Ectodermal cell (in vitro differentiated cells): ENCODE measurements around the gene MOBP.

Experiments used
- H3K27ac ChIP-seq: 2 replicates; pipeline ENCODE4 v1.7.0; 2013; ENCODE audit warnings: mild to moderate bottlenecking, low read depth, low read length; ENCODE audit not compliant: insufficient read depth, poor library complexity, severe bottlenecking
- H3K27me3 ChIP-seq: 2 replicates; pipeline ENCODE4 v1.7.0; 2013; ENCODE audit warnings: mild to moderate bottlenecking, low read length; ENCODE audit not compliant: insufficient read depth, control insufficient read depth, poor library complexity, severe bottlenecking
- H3K36me3 ChIP-seq: one replicate; pipeline ENCODE4 v1.7.0; 2013; ENCODE audit warnings: low read length; ENCODE audit not compliant: control insufficient read depth, insufficient read depth
- H3K4me1 ChIP-seq: one replicate; pipeline ENCODE4 v1.7.0; 2013; ENCODE audit warnings: low read length; ENCODE audit not compliant: control insufficient read depth, insufficient read depth
- H3K4me3 ChIP-seq: 2 replicates; pipeline ENCODE4 v1.7.0; 2013; ENCODE audit warnings: low read depth, low read length, control low read depth; ENCODE audit not compliant: insufficient read depth
- H3K9me3 ChIP-seq: 2 replicates; pipeline ENCODE4 v1.7.0; 2013; ENCODE audit warnings: mild to moderate bottlenecking, low read length, moderate library complexity; ENCODE audit not compliant: control insufficient read depth
- WGBS, 2 experiments: methylation state at CpG; one replicate each; pipeline ENCODE4 v1.1.7; 2013; ENCODE audit warnings: missing lambda C conversion rate in 2 of 2; 5-methylcytosine and 5-hydroxymethylcytosine counted together

The MOBP gene

DNA sequence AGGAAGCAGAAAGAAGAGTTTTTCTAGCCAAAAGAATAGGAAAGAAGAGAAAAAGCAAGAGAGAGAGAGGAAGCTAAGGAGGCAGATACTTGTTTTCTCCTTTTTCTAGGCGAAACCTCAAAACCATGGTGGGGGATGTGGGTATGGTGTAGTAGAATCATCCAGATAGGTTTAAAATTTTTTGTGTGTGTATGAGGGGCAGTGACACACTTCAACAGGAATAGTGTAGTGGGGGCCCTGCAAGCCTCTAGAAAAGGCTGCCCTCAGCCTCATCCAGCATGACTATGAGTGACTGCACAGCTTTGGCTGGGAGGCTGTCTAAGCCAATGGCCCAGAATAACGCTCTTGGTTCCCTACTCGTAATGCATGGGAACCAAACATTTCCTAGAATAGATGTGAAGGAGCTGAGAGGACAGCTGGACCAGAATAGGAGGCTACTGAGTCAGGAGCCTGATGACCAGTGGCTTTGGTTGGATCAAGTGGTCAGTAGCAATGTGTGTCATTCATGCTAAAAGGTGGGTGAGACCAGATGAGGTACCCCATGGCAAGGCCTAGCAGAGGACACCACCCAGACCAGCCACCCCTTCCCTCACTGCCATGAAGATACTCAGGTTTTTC is 24.4 kb downstream of the MOBP start:
- Histone ChIP-seq H3K4me3 (no peak overlapping the region), H3K36me3 (no peaks in the 10 kb centered on the region), H3K27me3 (no peaks in the 10 kb centered on the region), H3K27ac (no peak overlapping the region), H3K9me3 (no peaks in the 10 kb centered on the region), H3K4me1 (no peaks in the 10 kb centered on the region)
- WGBS, 2 experiments, result 98 to 99% methylated on average over 3 of the region's 3 CpGs

- Histone ChIP-seq H3K36me3 (no peaks in the 10 kb centered on the region), H3K4me3 (no peak overlapping the region), H3K9me3 (no peaks in the 10 kb centered on the region), H3K4me1 (no peaks in the 10 kb centered on the region), H3K27me3 (no peaks in the 10 kb centered on the region), H3K27ac (no peak overlapping the region)
- 81 to 98% methylated on average over 1 to 4 of the region's 4 CpGs for WGBS, 2 experiments
Observed at GRCh38 chr3:39494781-39495180, 27.3 kb downstream of the MOBP start.

DNA sequence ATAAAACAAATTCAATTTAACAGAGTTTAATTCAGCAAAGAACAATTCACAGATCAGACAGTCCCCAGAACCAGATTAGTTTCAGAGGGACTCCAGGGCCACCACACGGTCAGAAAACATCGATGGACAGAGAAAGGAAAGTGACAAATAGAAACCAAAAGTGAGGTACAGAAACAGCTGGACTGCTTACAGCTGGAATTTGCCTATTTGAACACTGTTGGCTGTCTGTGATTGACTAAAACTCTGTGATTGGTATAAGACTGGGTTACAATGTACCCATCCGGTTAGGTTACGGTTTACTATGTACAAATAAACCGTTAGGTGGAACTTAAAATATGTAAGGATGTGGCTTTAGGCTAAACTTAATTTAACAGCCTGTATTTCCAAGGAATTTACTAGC is 30.3 kb downstream of the MOBP start:
- Histone ChIP-seq H3K27ac (no peak overlapping the region), H3K27me3 (no peaks in the 10 kb centered on the region), H3K4me1 (no peaks in the 10 kb centered on the region), H3K36me3 (no peaks in the 10 kb centered on the region), H3K4me3 (no peak overlapping the region), H3K9me3 (no peaks in the 10 kb centered on the region)
- WGBS, 2 experiments, result 85 to 89% methylated on average over 5 of the region's 5 CpGs

GRCh38 chr3:39499651-39500273 is 32.3 kb downstream of the MOBP start:
- 67 to 72% methylated on average over 2 of the region's 2 CpGs for WGBS, 2 experiments
- Histone ChIP-seq H3K4me3 (no peak overlapping the region), H3K27me3 (no peaks in the 10 kb centered on the region), H3K36me3 (no peaks in the 10 kb centered on the region), H3K27ac (no peak overlapping the region), H3K4me1 (no peaks in the 10 kb centered on the region), H3K9me3 (no peaks in the 10 kb centered on the region)

GRCh38 chr3:39501059-39501458 is 33.6 kb downstream of the MOBP start:
- H3K4me3 ChIP-seq, result no peak overlapping the region
- no peaks in the 10 kb centered on the region for H3K27me3 ChIP-seq
- H3K4me1 ChIP-seq, result peaks cover 5% of the 10 kb centered on the region
- H3K27ac ChIP-seq, result no peak overlapping the region
- no peaks in the 10 kb centered on the region for H3K36me3 ChIP-seq
- H3K9me3 ChIP-seq, result no peaks in the 10 kb centered on the region
- WGBS, 2 experiments, result 87 to 94% methylated on average over 3 of the region's 3 CpGs

GRCh38 chr3:39501968-39502837 is 34.7 kb downstream of the MOBP start:
- peaks cover 7% of the 10 kb centered on the region for H3K4me1 ChIP-seq
- WGBS, 2 experiments, result 93 to 96% methylated on average over 53 of the region's 53 CpGs
- no peaks in the 10 kb centered on the region for H3K9me3 ChIP-seq
- no peak overlapping the region for H3K27ac ChIP-seq
- H3K27me3 ChIP-seq, result no peaks in the 10 kb centered on the region
- H3K36me3 ChIP-seq, result no peaks in the 10 kb centered on the region
- H3K4me3 ChIP-seq, result no peak overlapping the region

GRCh38 chr3:39502838-39503145 is 35.3 kb downstream of the MOBP start:
- no peaks in the 10 kb centered on the region for H3K36me3 ChIP-seq
- WGBS, 2 experiments, result 93% methylated on average over 4 of the region's 4 CpGs
- H3K27me3 ChIP-seq, result no peaks in the 10 kb centered on the region
- no peak overlapping the region for H3K27ac ChIP-seq
- H3K4me1 ChIP-seq, result peaks cover 7% of the 10 kb centered on the region
- no peaks in the 10 kb centered on the region for H3K9me3 ChIP-seq
- H3K4me3 ChIP-seq, result no peak overlapping the region

GRCh38 chr3:39505866-39506742 is 38.6 kb downstream of the MOBP start:
- Histone ChIP-seq H3K27me3 (no peaks in the 10 kb centered on the region), H3K9me3 (no peaks in the 10 kb centered on the region), H3K4me3 (no peak overlapping the region), H3K27ac (no peak overlapping the region), H3K36me3 (no peaks in the 10 kb centered on the region), H3K4me1 (peaks cover 7% of the 10 kb centered on the region)
- WGBS, 2 experiments, result 66 to 68% methylated on average over 12 of the region's 12 CpGs

- whole genome bisulfite sequencing, 2 experiments, result 88 to 100% methylated on average over 1 of the region's 1 CpG
- H3K36me3 ChIP-seq, result no peaks in the 10 kb centered on the region
- H3K27me3 ChIP-seq, result no peaks in the 10 kb centered on the region
- no peak overlapping the region for H3K4me3 ChIP-seq
- H3K27ac ChIP-seq, result no peak overlapping the region
- H3K9me3 ChIP-seq, result no peaks in the 10 kb centered on the region
- H3K4me1 ChIP-seq, result peaks cover 7% of the 10 kb centered on the region
Observed at GRCh38 chr3:39506863-39507262, 39.4 kb downstream of the MOBP start.
